ENCODE data around the gene TMEM120B. TPM values are rescaled to one million over a fixed set of nuclear protein-coding genes. Genes with fewer than 3 reads are reported as not detected.

The TMEM120B gene
- total and polyA plus RNA-seq, 2 of the 13 experiments (the other 11 are each of a cell fraction or from before 2014, with no cell fraction given), result 7.1 to 12.9 TPM

- CTCF ChIA-PET (ENCODE audit: low intra/inter-chr PET ratio, low total read pairs), result interaction anchor here (0.8 to 1.5 kb wide), 2 partner anchors 12 kb away, joined by 3 to 5 read pairs; no protein-coding TSS in a partner anchor
- DNase-seq (ENCODE audit: low spot score), result peak; percentile 84
- Histone ChIP-seq H3K4me1 (ENCODE audit: insufficient read depth, low read length) (peaks cover 47% of the 10 kb centered on the region), H3K9me3 (ENCODE audit: low read length) (no peaks in the 10 kb centered on the region), H4K20me1 (ENCODE audit: insufficient read depth, low read length) (no peaks in the 10 kb centered on the region), H3K27ac (ENCODE audit: extremely low read length, insufficient read depth, low read length) (peak overlapping the region; percentile 99), H3K27me3 (ENCODE audit: control insufficient read depth in 1 of 2, insufficient read depth in 2 of 2, low read length in 2 of 2) (no peaks in the 10 kb centered on the region), H2AFZ (ENCODE audit: low read length) (no peak overlapping the region), H3K4me2 (ENCODE audit: low read depth, low read length) (peak overlapping the region; percentile 96), H3K79me2 (ENCODE audit: insufficient read depth, low read length) (peaks cover 56% of the 10 kb centered on the region), H3K9ac (ENCODE audit: insufficient read depth, low read depth, low read length) (peak overlapping the region; percentile 98), H3K4me3 (replicated peaks in 1 of 3; ENCODE audit: insufficient read depth in 1 of 3, low read depth in 2 of 3, low read length in 3 of 3) (peak overlapping the region; percentile 59 to 79 (median 71); a peak in 5 of 6 replicates), H3K36me3 (replicated peaks in 1 of 2; ENCODE audit: control insufficient read depth in 1 of 2, insufficient read depth in 2 of 2, low read length in 2 of 2) (no peaks in the 10 kb centered on the region; a peak in 1 of 5 replicates)
- WGBS (ENCODE audit: low lambda C conversion rate), result no CpG with 5 or more reads among the region's 84 CpGs
- in situ Hi-C loops (cut with HindIII; ENCODE audit: extremely low pct_ligation_motif_present, low pct_unique_long_range_greater_than_20kb) (no loop called here), intact Hi-C loops (cut with micrococcal nuclease; ENCODE audit: unreplicated experiment) (no loop called here)
- peak; percentile 2 for ATAC-seq
- POLR2A ChIA-PET, result interaction anchor here (1.0 to 14.5 kb wide), 9 partner anchors 3 to 173 kb away, joined by 3 to 393 read pairs (median 5); partner anchors contain the start of genes PSMD9, RHOF and SETD1B
- no peak for FAIRE-seq
- no TSS peak for BruUV-seq (replicated peaks)
- TF ChIP-seq DNMT1 (CRISPR knock-in tag; IDR thresholded peaks at IDR 0.05) (no peak), SMAD3 (CRISPR knock-in tag; IDR thresholded peaks at IDR 0.05) (no peak; the same call in 1 of the 2 replicates), ESRRA (CRISPR knock-in tag; IDR thresholded peaks at IDR 0.05; ENCODE audit: low read depth) (peak; percentile 55), ZNF292 (CRISPR knock-in tag; IDR thresholded peaks at IDR 0.05; ENCODE audit: borderline replicate concordance, low read depth) (no peak), ZNF639 (CRISPR knock-in tag; conservative IDR thresholded peaks at IDR 0.05) (no peak; the same call in 1 of the 2 replicates), ZNF121 (CRISPR knock-in tag; IDR thresholded peaks at IDR 0.05) (no peak), ZNF879 (CRISPR knock-in tag; IDR thresholded peaks at IDR 0.05) (peak; percentile 46; the same call in 1 of the 2 replicates), MXI1 (IDR thresholded peaks at IDR 0.05; ENCODE audit: borderline replicate concordance, low read depth, low read length) (0 out of 3 replicates have a peak, but pooled peaks have one; percentile 24), BCLAF1 (IDR thresholded peaks at IDR 0.05) (no peak), ZBTB39 (CRISPR knock-in tag; IDR thresholded peaks at IDR 0.05) (no peak), MNT (IDR thresholded peaks at IDR 0.05) (no peak), ARID2 (CRISPR knock-in tag; IDR thresholded peaks at IDR 0.05; ENCODE audit: borderline replicate concordance) (no peak), ZBTB14 (CRISPR knock-in tag; IDR thresholded peaks at IDR 0.05) (no peak; the same call in 1 of the 2 replicates)
Observed at GRCh38 chr12:121799842-121800693, 87.5 kb downstream of the TMEM120B start.
